Upper lobe of left lung (tissue), 4 donors: ENCODE results near the gene TJP3.

Source experiments
- CTCF ChIP-seq, 6 experiments: fragments of 450-650 bp in 4 of 6; fragments of 200-600 bp in 2 of 6; sonication (generic) in 2 of 6; IDR thresholded peaks; one replicate each; pipeline ENCODE4 v1.5.1; 2016 to 2019; ENCODE audit warnings: antibody characterized with exemption in 6 of 6
- EP300 ChIP-seq, 4 donors: sonication (generic); formaldehyde crosslinking; IDR thresholded peaks; one replicate each; pipeline ENCODE4 v1.5.1; 2017; ENCODE audit warnings: antibody characterized with exemption in 4 of 4, control low read depth in 2 of 4
- POLR2A ChIP-seq, 4 donors: fragments of 450-650 bp; IDR thresholded peaks; one replicate each; pipeline ENCODE4 v1.5.1; 2016 to 2017; ENCODE audit warnings: antibody characterized with exemption in 4 of 4, mild to moderate bottlenecking in 2 of 4

DNA sequence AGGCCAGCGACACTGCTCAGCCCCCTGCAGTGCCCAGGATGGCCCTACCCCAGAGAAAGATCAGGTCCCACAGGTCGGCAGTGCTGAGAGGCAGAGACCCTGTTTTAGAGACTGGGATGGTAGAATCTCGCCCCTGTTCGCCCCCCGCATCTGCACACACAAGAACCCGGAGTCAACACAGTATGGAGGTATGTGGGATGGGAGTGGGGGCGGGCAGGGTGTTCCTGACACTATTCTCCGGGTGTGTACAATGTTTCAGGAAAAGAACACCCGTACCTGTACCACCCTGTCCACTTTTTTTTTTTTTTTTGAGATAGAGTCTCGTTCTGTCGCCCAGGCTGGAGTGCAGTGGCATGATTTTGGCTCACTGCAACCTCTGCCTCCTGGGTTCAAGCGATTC is 27.2 kb upstream of the TJP3 start:
- TF ChIP-seq CTCF (IDR thresholded peaks at IDR 0.05) (no peak), POLR2A (IDR thresholded peaks at IDR 0.05) (no peak), EP300 (IDR thresholded peaks at IDR 0.05) (no peak)
